NCI-H2029 treated with DMSO at 0.1 percent for 48 hours (cell line): ENCODE measurements around the gene ZNF816.
"Not testable (repeated sequence)": the region's sequence is repeated elsewhere in the genome, so short reads cannot be mapped to it uniquely, and the experiment has no call there.

Source experiments
- DNase-seq: peaks from one replicate; lab custom pipeline; 2025; lab: John Stamatoyannopoulos, UW

The ZNF816 gene

DNA sequence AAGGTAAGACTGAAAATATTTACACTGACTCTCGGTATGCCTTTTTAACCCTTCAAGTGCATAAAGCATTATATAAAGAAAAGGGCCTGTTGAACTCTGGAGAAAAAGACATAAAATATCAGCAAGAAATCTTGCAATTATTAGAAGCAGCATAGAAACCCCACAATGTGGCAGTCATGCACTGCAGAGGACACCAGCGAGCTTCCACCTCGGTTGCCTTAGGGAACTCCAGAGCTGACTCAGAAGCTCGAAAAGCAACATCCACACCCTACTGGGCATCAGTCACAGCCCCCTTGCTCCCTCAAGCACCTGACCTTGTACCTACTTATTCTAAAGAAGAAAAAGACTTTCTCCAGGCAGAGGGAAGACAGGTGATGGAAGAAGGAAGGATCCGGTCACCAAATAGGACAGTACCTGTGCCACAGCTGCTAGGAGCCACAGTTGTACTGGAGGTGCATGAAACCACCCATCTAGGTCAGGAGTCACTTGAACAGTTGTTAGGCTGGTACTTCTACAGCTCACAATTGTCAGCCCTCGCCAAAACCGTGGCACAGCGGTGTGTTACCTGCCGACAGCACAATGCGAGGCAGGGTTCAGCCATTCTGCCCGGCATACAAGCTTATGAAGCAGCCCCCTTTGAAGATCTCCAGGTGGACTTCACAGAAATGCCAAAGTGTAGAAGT, 2.9 kb downstream of the ZNF816 start:
- no peak for DNase-seq

DNA sequence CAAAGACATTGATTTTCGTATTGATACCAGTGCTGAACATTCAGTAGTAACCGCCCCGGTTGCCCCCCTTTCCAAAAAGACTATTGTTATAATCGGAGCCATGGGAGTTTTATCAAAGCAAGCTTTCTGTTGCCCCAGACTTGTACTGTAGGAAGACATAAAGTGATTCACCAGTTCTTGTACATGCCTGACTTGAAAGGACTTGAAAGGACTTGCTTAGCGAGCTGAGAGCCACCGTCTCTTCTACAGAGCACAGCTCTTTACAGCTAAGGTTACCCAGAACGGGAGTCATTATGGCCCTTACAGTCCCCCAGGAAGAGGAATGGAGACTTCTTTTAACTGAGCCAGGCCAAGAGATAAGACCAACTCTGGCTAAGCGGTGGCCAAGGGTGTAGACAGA, 5.1 kb downstream of the ZNF816 start:
- DNase-seq: no peak

DNA sequence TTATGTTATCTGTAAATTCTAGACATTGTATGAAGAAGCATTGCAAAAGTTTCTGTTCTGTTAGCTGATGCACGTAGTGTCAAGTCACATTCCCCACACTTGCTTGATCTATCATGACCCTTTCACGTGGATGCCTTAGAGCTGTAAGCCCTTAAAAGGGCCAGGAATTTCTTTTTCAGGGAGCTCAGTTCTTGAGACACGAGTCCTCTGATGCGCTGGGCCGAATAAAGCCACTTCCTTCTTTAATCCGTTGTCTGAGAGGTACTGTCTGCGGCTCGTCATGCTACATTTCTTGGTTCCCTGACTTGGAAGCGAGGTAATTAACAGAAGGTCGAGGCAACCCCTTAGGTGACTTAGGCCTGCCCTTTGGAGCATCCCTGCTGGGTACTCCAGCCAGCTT, 5.8 kb downstream of the ZNF816 start:
- DNase-seq: no peak

DNA sequence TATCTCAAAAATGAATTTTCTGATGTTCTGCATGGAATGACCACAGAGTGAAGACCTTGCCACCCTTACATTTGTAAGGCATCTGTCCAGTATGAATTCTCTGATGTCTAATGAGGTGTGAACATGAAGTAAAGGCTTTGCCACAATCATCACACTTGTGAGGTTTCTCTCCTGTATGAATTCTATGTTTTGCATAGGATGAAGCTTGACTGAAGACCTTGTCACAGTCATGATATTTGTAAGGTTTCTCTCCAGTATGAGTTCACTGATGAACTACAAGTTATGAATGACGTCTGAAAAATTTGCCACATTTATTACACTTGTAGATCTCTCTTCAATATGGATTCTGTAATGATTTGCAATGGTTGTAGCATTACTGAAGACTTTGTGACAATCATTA, 13.3 kb downstream of the ZNF816 start:
- no peak for DNase-seq

DNA sequence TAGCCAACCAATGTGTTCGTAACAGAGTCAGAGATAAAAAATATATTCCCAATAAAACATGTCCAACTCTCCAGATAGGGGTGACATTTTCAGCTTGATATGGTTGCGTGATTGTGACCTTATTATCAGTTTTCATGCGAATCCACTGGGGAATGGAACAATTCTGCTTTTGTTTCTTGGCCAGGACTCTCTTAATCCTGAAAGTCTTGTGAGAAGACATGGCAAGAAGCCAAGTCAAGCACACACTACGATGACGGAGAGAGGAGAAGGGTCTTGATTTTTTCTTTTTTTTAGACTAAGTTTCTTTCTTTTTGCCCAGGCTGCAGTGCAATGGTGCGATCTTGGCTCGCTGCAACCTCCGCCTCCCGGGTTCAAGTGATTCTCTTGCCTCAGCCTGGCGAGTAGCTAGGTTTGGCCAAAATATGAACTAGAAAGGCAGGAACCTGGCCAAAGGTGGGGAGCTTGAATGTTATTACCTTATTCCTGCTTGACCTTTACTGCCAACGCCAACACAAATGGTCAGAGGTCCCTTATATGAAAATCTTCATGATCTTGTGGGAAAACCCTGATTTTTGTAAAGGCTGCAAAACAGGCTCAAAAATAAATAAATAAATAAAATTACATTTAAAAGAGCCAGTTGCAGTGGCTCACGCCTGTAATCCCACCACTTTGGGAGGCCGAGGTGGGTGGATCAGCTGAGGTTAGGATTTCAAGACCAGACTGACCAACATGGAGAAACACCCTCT, 14.5 kb downstream of the ZNF816 start:
- DNase-seq: no peak

DNA sequence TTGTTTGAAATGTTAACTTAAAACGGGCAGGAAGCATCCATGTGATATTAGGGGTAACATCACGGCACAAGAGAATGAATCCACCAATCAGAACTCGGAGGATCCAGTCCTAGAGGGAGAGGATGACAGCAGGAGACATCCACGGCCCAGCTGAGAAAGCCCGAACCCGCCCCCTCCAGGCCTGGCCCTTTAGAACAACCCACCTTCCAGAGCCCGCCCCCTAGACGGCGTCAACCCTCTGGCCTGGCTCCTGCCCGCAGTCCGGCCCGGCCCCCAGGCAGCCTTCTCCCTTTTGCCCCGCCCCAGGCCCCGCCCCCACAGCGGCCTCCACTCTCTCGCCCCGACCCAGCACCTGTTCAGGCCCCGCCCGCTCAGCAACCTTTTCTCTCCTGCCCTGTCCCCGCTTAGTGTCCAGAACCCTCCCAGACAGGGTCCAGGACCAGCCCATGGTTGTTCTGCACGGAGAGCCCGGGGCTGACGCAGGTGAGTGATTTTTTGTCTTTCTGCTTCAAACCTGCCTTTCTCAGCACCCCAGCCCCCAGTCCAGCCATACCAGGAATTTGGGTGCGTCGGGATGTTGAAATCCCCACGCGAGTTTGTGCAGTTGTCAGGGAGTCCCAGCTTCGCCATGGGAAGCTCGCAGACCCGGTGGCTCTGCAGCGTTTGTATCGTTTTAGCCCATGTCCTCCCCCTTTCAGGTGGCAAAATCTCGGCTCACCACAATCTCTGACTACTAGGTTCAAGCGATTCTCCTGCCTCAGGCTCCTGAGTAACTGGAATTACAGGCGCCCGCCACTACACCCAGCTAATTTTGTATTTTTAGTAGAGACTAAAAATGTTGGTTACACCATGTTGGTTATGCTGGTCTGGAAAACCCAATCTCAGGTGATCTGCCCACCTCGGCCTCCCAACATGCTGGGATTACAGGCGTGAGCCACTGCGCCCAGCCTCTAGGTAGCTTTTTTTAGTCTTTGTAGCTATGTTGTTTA, 16.1 kb downstream of the ZNF816 start:
- DNase-seq: peak; percentile 30

DNA sequence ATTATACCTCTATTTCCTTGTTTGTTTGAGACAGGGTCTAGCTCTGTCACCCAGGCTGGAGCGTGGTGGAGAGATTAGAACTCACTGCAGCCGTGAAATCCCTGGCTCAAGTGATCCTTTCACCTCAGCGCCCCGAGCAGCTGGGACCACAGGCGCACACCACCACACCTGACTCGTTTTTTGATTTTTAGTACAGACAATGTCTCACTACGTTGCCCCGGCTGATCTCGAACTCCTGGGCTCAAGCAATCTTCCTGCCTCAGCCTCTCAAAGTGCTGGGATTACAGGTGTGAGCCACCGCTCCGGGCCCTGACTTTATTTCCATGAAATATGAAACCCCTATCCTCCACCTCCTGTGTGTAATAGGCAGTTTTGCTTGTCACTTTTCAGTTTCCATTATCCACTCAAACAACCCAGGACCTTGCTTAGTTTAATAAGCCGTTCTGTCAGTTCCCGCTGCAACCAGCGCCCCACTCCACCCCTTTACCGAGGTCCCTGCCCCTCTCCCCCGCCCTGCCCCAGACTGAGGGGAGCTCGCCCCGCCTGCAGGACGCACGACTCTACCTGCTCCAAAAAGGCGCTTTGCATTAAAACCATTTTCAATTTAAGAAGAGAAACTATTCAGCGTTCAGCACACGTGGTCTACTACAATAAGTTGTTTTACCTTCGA, 16.9 kb downstream of the ZNF816 start:
- DNase-seq: peak; percentile 30

DNA sequence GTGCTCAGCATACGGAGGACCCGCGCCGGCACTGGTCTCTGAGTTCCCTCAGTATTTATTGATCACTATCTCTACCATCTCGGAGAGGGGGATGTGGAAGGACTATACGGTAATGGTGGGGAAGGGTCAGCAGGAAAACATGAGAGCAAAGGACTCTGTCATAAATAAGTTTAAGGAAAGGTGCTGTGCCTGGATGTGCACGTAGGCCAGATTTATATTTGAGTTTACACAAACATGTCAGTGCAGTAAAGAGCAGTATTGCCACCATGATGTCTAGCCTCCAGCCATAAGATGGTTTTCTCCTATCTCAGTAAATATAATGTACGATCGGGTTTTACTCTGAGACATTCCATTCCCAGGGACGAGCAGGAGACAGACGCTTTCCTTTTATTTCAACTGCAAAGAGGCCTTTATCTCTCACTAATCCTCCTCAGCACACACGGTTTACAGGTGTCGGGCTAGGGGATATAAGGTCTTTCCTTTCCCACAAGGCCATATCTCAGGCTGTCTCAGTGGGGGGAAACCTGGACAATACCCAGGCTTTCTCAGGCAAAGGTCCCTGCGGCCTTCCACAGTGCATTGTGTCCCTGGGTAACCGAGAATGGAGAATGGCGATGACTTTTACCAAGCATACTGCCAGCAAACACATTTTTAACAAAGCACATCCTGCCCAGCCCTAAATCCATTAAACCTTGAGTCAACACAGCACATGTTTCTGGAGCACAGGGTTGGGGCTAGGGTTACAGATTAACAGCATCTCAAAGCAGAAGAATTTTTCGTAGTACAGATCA, 17.8 kb downstream of the ZNF816 start:
- peak; percentile 9 for DNase-seq

DNA sequence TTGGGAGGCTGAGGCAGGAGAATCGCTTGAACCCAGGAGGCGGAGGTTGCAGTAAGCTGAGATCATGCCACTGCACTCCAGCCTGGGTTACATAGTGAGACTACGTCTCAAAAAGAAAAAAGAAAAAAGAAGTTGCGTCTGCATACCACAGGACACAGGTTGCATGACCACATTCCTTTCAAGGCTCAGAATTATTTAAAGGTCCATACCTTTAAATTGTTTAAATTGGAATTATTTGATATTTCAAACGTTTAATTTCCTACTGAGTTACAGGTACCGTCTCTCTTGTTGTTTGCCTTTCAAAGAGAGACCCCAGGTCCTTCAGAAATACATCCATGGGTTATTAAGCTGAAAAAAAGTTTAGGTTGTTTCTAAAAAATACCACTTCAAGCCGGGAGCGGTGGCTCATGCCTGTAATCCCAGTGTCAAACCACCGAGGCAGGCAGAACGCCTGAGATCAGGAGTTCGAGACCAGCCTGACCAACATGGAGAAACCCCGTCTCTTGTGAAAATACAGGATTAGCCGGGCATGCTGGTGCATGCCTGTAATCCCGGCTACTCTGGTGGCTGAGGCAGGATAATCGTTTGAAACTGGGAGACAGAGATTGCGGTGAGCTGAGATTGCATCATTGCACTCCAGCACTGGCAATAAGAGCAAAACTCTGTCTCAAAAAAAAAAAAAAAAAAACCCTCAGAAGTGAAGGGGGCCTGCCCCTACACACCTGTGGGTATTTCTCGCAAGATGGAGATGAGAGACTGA, 18.6 kb downstream of the ZNF816 start:
- no peak for DNase-seq

DNA sequence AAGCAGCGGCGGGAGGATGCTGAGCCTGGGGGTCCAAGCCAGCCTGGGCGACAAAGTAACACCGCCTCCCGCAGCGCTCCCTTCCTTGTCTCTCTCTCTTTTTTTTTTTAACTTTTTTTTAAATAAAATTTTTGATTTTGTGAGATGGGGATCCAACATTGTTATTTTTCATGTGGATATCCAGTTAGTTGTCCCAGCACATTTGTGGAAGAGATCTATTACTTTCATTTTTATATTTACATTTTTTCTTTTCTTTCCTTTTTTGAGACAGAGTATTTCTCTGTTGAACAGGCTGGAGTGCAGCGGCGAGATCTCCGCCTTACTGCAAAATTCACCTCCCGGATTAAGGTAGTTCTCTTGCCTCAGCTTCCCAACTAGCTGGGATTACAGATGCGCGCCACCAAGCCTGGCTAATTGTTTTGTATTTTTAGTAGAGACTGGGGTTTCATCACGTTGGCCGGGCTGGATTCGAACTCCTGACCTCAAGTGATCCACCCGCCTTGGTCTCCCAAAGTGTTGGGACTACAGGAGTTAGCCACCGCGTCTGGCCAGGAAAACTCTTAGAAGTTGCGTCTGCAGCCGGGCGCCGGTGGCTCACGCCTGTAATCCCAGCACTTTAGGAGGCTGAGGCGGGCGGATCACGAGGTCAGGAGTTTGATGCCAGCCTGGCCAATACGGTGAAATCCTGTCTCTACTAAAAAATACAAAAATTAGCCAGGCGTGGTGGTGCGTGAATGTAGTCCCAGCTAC, 19.4 kb downstream of the ZNF816 start:
- no peak for DNase-seq

DNA sequence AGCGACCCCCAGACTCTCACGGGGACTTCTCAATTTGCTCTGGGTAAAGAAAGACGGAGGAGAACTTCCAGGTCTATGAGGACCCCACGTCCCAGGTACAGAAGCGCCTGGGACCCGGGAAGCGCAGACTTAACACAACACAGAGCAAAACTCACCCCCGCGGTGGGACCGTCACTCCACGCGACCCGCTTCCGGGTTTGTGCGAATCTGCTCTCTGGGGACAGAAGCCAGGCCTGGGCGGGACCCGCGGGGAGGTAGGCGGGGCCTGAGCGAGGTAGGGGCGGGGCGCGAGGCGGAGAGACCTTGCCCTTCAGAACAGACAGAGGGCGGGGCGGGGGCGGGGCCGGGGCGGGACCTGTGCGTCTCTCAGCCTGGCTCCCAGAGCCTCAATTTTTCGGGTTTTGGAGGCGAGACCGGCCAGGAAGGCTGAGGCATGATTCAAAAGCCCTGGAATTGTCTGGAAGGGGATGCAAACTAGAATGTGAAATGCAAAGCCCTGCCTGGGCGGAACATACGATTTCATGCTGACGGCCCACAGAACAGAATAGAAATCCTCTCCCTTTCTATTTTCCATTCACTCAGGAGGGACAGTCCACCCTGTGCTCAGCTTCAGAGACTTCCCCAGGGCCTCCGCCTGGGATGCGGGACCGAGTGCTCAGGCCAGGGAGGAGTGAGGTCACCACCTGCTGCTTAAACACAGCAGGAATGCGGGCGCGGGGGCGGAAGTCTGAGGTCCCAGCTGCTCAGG, 20.1 kb downstream of the ZNF816 start:
- peak; percentile 11 for DNase-seq

DNA sequence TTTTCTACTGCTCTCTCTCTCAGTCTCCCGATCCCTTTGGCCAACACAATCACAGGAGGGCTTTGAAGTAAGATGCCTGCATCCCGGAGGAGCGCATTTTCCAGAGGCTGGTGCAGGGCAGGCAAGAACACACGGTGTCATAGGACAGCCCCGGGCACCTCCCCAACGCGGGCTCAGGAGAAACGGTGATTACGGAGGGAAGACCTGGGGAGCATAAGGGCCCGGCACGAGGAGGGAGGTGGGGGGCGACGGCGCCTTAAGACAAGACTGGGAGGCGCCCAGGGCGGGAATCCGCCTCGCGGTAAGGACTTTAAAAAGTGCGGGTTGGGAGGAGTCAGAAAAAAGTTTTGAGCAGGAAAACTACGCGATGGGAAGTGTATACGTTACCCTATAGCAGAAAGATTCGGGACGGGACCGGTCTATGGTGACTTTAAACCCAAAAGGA, 20.7 kb downstream of the ZNF816 start:
- peak; percentile 2 for DNase-seq

DNA sequence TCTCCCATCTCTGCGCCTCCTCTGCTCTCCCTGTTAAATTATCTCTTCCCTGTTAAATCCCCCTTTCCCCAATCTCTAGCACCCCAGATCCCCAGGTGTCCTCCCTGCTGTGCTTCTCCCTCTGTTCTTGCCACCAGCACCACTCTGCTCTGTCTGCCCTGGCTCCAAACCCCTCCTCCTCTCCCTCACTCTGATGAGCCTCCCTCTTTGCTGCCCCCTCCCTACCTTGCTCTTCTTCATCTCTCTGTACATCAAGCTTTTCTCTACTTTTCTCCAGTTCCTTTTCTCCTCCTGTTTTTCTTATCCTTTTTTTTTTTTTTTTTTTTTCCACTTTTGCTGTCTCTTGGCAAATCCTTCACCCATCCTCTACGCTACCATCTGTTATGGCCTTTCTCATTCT, 21.2 kb downstream of the ZNF816 start:
- not testable (repeated sequence) for DNase-seq

DNA sequence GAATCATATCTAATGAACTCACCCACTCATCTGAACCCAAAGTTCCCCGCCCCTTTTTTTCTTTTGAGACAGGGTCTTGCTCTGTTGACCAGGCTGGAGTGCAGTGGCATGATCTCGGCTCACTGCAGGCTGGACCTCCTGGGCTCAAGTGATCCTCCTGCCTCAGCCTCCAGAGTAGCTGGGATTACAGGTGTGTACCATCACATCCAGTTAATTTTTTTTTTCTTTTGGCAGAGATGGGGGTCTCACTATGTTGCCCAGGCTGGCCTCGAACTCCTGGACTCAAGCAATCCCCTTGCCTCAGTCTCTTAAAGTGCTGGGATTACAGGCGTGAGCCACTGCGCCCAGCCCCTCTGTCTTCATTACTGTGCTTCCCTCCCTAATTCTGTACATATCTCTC, 21.8 kb downstream of the ZNF816 start:
- not testable (repeated sequence) for DNase-seq

DNA sequence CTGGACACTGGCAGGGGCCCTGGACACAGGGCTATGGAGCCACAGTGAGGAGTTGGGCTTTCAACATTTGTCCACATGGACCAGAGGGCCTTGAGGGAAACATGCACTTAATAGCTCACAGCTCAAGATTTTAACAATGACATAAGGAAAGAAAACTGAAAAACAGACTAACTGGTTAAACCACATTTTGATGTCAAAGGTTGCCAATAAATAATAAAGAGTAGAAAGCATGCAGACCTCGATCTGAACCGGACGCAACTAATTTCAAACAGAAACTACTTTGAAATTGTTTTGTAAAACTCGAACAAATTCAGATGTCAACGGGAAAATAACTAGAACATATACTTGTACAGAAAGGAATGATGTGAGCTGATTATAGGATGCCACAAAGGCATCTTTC, 23.9 kb downstream of the ZNF816 start:
- no peak for DNase-seq

DNA sequence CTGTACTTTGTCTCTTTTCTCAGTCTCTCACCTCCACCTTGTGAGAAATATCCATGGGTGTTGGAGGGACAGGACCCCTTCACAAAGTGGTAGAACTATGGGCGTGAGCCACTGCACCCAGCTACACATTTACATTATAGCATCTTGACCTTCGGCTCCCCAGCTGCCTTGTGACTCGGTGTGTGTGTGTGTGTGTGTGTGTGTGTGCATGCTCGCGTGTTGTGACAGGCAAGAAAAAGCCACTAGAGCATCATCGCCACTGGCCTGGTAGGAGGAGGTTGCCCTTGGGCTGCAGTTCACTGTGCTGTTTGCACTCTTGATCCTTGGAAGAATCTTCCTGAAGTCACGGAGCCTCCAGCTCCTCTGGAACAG, 25.7 kb downstream of the ZNF816 start:
- no peak for DNase-seq

DNA sequence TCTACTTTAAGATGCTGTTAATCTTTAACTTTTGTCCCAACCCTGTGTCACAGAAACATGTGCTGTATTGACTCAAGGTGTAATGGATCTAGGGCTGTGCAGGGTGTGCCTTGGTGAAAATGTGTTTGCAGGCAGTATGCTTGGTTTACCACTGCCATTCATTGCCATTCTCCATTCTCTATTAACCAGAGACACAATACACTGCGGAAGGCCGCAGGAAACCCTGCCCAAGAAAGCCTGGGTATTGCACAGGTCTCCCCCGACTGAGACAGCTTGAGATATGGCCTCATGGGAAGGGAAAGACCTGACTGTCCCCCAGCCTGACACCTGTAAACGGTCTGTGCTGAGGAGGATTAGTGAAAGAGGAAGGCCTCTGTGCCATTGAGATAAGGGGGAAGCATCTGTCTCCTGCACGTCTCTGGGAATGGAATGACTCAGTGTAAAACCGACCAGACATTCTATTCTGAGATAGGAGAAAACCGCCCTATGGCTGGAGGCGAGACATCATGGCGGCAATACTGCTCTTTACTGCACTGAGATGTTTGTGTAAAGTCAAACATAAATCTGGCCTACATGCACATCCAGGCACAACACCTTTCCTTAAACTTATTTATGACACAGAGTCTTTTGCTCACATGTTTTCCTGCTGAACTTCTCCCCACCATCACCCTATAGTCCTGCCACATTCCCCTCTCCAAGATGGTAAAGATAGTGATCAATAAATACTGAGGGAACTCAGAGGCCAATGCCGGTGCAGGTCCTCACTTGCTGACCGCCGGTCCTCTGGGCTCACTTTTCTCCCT, 26.3 kb downstream of the ZNF816 start:
- no peak for DNase-seq

DNA sequence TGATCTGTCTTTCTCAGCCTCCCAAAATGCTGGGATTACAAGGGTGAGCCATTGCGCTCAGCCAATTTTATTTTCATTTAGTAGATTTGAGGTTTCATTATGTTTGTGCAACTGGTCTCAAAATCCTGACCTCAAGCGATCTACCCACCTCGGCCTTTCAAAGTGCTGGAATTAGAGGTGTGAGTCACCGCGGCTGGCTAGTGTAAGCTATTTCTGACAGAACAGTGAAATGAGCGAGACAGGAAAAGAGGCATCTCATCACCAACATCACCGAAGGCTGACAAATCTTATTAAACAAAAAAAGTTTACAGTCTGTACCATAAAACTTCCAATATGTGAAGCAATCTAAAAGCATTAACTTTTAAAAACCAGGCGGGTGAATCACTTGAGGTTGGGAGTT, 27.2 kb downstream of the ZNF816 start:
- DNase-seq: no peak
